RKO (cell line): ENCODE measurements around the gene ABI3BP.

Experiments
- DNase-seq: peaks from one replicate; pipeline ENCODE4 v3.0.0-alpha.2; 2016; ENCODE audit warnings: low spot score

The ABI3BP gene

GRCh38 chr3:100726706-100727105, 266.5 kb downstream of the ABI3BP start:
- DNase-seq = no peak

- no peak for DNase-seq
These were observed 267.2 kb downstream of the ABI3BP start for GRCh38 chr3:100725935-100726513.

GRCh38 chr3:100720426-100720825, 272.8 kb downstream of the ABI3BP start:
- DNase-seq = no peak

- no peak for DNase-seq
These were observed 274.1 kb downstream of the ABI3BP start for GRCh38 chr3:100719136-100719535.

- DNase-seq = no peak
These were observed 275.4 kb downstream of the ABI3BP start for GRCh38 chr3:100717637-100718487.

- DNase-seq = no peak
These were observed 276.2 kb downstream of the ABI3BP start for GRCh38 chr3:100717063-100717462.

- DNase-seq = no peak
These were observed 278.0 kb downstream of the ABI3BP start for GRCh38 chr3:100715176-100715575.

GRCh38 chr3:100710261-100710968, 282.8 kb downstream of the ABI3BP start:
- peak; percentile 86 for DNase-seq

GRCh38 chr3:100709842-100710260, 283.4 kb downstream of the ABI3BP start:
- DNase-seq = peak; percentile 58

GRCh38 chr3:100708989-100709841, 284.0 kb downstream of the ABI3BP start, which contains the start of gene TFG:
Gene TFG (plus strand): TSS chr3:100709494. CDS start chr3:100713686, 4,192 bp downstream.
- peak; percentile 98 for DNase-seq

GRCh38 chr3:100708644-100708988, 284.6 kb downstream of the ABI3BP start:
- no peak for DNase-seq

- DNase-seq = no peak
These were observed 286.9 kb downstream of the ABI3BP start for GRCh38 chr3:100706365-100706764.

- DNase-seq = no peak
These were observed 289.4 kb downstream of the ABI3BP start for GRCh38 chr3:100703865-100704264.

GRCh38 chr3:100702980-100703345, 290.3 kb downstream of the ABI3BP start:
- DNase-seq = no peak

- no peak for DNase-seq
These were observed 290.9 kb downstream of the ABI3BP start for GRCh38 chr3:100702082-100702979.

- no peak for DNase-seq
These were observed 292.5 kb downstream of the ABI3BP start for GRCh38 chr3:100700708-100701107.
